COLO668 (cell line): ENCODE measurements around the gene HSF2BP.
"Not testable (repeated sequence)": the region's sequence is repeated elsewhere in the genome, so short reads cannot be mapped to it uniquely, and the experiment has no call there.

Experiments
- DNase-seq: peaks from one replicate; lab custom pipeline; 2025; ENCODE audit not compliant: unreplicated experiment; lab: John Stamatoyannopoulos, UW

HSF2BP gene

DNA sequence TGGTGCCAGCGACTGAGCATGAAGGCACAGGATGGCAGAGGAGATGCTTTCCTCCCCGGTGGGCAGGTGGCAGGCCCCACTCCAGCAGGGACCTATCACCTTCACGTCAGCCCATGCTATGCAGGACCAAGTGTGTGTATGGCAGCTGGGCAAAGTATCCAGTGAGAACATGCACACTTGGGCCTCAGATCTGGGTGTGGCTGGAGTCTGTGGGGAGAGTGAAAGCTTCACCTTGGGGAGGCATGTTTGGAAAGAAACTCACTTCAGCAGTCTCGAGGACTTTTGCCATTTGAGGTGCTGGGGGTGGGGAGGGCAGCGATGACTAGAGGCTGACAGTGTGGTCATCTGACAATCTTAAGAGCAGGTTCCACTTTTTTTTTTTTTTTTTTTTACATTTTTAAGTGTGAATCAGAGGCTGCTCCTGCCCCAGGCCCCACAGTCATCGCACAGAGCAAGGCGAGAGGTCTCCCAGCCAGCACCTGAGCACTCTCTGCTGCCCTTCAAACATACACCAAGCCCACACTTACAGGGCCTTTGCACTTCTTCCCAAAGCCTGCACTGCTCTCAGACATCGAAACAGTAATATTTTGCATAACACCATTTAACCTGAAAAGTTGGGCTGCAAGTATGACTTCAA, 136.7 kb downstream of the HSF2BP start:
- not testable (repeated sequence) for DNase-seq

DNA sequence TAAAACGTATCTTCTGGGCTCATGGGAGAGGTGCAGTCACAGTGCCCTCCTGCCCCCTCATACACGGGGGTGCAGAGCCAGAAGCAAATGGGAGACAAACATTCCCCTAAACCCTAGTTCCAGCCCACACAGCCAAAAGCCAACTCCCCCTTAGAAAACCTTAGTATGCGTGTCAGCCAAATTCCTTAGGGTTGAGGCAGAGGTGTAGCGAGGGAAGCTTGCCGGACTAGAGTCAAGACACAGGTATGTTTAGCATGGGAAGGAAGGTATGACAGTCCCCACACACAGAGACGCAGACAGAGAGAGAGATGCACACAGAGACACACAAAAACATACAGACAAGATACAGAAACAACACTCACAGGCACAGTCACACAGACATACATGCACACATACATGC, 141.6 kb downstream of the HSF2BP start:
- DNase-seq = not testable (repeated sequence)

DNA sequence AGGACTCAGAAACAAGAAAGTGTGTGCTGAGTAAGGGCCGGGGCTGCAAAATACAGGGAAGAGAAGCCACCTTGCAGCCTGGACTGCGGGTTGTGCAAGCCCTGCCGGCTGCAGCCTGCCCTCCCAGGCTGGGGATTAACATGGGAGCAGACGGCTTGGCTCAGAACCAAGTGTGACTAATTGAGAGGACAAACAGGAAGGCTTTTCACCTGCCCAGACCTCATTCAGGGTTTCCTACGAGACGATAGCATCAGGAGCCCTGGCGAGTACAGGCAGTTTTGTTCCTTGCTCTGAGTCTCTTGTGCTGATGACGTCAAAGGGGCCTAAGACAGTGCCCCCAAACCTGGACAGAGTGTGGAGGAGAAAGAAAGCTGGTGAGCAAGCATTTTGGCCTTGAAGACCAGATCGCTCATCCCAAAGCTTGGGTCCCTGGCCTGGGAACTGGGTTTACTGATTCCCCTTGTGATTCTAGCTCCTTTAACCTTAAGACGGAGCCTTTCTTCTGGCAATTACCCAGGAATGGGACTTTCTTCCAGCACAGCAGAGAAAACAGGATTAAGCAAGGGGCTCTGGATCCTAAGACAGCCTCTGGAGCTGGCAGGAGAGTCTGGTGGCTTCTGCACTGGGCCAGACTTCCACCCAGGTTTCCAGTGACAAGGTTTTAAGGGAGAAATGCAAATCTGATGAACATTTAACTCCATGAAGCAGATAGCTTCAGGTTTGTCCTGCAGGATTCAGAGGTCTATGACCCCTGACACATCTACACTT, 142.2 kb downstream of the HSF2BP start:
- not testable (repeated sequence) for DNase-seq

DNA sequence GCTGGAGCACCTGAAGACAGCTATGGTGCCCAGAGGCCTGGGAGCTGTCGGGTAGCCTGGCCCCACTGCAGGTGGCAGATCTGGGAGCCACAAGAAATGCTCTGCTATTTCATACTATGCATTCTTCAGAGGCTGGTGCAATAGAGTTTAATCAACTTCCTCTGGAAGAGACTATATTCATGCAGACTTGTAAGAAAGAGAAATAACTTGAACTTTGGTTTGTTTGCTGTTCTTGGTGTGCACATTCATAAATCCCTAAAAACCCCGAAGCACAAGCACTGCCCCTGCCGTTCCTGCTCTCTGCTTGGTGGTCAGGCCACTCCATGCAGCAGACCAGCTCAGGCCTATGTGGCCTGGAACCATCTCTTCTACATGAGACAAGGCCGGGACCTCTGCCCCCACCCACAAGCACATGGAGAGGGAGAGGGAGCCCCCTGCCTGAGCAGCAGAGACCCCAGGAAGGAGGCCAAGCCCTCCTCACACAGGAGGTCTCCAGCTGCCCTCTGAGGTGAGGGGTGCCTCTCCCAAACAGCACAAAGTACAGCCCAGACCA, 142.9 kb downstream of the HSF2BP start:
- DNase-seq = not testable (repeated sequence)

DNA sequence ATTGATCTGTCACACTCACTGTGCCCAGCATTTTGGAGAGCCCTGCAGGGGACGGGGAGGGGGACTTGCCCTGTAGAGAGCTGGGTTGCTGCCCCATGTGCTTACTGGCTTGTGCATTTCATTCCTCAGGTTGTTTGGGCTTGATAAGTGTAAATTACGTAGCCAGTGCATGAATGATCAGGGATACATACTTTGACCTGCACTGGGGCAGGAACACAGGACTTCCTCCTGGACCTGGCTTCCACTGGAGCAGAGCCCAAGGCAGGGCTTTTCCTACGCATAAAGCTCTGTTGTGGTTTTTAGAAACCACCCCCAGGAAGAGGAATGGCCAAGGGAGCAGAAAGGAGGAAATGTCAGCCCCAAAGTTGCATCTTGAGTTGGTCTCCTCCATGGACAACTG, 144.5 kb downstream of the HSF2BP start:
- DNase-seq = not testable (repeated sequence)

DNA sequence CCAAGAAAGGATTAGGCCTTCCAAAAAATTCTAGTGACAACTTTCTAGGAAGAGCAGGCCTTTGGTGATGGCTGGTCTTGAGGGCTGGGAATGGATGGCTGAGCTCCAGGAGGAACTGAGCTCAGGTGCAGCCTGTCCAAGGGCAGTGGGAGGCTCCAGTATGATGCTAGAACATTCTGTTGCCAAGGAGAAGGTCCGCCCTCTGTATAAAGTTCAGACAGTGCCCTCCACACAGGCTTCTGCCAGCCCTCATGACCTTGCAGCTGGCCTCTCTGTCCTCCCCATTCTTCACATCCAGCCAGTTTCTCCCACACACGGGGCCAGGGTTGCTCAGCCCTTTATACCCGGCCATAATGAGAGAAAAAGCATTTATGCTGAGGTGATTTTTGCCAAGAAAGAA, 146.3 kb downstream of the HSF2BP start:
- not testable (repeated sequence) for DNase-seq

DNA sequence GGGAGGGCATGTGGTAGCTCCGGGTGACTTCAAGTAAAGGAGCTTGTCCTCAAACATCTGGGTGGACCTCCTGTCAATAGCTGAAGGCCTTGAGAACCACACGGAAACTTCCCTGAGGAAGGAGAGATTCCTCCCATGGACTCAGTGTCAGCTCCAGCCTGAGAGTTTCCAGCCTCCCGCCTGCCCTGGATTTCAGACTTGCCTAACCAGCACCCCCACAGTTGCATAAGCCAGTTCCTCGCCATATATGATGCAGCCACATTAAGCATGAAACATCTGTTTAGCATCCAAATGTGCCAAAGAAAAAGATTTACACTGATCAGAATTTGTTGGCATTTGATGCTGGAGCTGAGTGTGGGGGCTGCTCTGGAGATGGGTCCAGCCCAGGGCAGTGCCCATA, 148.1 kb downstream of the HSF2BP start:
- not testable (repeated sequence) for DNase-seq

DNA sequence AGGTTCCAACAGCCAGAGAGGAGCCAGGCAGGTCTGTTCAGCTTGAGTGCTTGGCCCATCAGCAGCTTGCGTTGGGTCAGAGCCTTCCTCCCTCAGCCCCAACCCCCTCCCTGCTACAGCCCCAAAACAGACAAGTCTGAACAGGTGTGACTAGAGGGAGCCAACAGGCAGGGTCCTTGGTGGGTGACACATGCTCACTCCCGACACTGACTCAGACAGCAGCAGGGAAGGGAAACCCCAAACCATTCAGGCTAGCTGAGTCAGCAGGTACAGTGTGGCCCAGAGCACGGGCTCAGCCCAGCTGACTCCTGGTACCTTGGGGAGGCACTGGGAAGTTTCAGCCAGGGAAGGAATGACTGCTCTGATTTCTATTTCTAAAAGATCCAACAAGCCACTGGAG, 148.6 kb downstream of the HSF2BP start:
- not testable (repeated sequence) for DNase-seq

DNA sequence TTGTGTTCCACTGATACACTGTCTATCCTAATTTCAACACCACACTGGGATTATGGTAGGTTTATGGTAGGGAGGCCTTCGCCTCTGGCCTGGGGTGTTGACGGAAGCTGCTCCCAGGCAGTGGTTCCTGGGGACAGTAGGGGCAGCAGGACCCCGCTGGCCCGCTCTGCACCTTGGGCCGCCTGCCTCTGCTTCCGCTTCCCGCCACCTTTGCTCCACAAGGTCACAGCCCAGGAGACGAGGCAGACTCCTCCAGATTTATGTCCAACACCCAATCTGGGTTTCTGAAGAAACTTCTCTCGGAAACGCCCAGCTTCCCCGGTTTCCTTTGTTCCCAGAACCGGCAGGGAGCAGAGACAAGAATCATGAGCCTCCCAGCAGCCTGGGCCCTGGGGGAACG, 155.4 kb downstream of the HSF2BP start:
- not testable (repeated sequence) for DNase-seq

DNA sequence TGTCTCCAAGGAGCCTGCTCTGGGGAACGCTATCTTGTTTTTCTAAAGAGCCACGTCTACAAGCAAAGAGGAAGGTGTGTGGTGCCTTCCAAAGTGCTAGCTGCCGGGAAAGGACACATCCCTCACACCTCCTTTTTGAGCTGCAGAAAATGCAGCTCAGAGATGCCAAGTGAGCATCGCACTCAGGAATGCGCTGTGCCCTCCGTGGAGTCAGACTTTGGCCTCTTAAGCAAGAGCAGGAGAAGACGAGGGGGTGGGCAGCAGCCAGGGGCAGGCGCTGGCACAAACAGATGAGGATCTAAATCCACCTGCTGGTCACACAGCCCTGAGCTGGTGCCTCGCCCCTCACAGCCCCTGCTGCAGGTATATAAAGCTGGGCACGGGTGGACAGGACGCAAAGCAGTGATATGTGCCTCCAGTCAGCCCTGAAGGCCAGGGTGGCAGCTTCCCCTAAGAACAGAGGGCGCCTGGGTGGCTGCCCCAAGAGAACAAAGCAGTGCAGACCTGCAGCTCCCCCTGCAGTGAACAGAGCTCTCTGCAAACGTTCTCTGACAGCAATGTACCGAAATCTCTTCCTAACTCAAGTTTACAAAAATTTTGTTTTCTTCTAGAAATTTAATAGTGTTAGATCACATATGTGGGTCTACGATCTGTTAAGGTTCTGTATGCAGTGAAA, 156.1 kb downstream of the HSF2BP start:
- DNase-seq = not testable (repeated sequence)

DNA sequence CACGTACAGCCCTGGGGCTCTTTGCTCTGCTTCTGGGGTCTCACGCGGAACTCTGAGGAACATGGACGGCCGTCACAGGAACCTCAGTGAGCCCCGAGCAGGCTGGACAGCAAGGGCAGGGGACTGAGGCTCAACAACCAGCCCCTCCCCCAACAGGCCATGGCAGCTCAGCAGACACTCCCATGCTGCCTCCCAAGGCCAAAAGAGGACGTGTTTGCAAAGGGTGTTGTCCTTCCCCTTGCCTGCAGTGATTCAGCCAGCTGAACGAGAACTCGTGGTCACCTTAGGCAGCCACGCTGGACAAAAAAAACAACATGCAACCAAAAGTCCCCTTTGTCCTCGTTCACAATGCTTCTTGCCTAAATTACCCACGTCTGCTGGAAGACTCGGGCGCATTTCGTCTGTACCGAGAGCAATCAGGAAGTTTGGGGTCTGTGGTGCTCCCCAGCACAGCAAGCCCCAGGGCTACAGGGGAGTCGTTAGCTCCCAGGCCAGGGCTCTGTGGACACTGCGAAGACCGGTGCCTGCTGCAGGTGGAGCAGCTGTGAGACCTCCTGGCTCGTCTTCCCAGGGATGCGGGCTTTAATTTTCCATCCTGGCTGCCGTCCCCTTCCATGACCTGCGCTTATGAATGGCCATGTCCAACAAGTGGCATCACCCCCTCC, 156.7 kb downstream of the HSF2BP start:
- DNase-seq = not testable (repeated sequence)

DNA sequence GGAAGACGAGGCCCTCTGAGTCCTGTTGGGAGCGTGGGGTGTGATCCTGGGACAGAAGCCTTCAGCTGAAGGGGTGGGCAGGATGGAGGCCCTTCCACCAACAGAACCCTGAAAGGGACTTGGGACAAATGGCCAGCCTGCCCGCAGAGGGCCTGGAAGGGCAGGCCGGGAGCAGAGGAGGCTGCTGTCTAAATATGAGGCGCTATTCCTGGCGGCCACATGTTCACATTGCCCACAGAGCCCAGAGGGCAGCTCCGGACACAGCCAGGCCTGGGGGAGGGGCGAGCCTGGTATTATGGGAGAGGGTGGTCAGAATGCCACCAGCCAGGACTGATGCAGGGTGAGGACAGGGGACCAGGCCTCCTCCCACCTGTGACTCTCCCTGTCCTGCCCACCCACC, 160.4 kb downstream of the HSF2BP start:
- DNase-seq = not testable (repeated sequence)

DNA sequence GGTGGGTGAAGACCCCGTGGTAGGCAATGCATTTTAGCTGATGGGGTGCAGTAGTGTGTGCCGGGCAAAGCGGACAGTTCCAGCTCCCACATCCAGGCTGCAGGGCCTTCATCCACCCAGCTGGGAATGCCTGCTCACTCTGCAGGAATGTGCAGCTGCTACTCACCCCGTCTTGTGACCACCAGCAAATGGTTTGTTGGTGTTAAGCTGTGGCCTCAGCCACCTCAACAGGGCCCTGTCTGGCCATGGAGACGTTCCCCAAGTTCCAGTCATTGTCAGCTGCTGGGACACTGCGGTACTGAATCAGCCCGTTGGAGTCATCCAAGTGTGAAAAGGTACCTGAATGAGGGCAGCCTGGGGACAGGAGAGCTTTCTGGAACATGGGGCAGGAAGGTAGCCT, 161.2 kb downstream of the HSF2BP start:
- DNase-seq = not testable (repeated sequence)

DNA sequence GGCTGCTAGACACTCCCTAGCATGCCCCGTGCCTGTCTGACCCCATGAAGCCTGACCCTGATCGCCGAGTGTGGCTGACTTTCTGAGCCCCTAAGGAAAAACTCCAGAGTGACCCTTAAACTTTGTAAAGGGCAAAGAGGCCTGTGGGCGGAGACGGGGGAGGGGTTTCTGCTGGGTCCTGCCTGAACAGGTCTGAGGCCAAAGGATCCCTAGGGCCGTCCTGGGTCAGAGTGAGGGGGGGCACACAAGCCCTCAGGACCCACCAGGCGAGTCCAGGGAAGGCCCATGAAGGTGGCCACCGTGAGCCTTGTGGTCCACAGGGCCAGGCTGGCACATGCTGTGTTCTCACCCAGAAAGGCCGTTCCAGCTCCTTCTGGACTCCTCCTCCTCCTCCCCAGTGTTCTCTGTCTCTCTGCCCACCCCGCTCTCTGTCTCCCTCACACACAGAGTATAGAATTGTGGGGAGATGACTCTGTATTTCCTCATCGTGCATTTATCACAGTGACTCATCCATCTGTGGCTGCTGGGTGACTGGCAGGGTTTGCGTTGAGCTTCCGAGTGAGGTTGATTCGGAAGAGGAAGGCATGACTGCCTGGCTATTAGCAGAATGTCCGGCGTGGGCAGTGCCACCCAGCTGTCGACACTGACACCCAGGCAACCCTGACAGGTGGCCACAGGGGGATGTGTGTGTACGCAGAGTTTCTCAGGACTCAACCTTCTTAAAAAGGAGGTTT, 164.8 kb downstream of the HSF2BP start:
- DNase-seq = not testable (repeated sequence)

DNA sequence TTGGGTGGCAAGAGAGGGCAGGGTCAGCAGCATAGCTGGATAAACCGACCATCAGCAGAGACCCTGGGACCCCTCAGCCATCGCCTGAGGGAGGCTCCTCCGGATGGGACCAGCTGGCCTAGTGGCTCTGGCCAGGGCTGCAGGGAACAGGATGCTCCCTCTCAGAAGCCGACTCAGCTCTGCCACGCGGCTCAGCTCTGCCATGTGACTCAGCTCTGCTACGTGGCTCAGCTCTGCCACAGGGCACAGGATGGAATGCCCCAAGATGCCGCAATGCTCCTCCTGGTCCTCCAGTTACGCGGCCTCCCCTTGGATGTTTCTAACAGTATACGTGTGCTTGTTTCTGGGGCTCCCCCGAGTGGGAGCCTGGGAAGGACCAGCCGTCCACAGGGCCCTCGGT, 165.8 kb downstream of the HSF2BP start:
- not testable (repeated sequence) for DNase-seq

DNA sequence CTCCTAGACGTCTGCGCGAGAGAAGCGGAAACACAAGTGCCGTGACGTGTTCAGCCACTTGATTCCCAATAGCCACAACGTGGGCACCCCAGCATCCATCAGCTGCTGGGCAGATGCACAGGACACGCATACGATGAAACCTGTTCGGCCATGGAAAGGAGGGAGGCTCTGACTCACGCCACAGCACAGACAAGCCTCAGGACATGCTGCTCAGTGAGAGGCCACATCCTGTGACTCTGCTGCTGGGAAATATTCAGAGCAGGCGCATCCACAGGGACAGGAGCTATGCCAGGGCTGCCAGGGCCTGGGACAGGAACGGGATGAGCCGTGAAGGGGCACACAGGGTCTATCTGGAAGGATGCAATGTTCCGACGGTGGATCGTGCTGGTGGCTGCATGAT, 171.1 kb downstream of the HSF2BP start:
- DNase-seq = not testable (repeated sequence)

DNA sequence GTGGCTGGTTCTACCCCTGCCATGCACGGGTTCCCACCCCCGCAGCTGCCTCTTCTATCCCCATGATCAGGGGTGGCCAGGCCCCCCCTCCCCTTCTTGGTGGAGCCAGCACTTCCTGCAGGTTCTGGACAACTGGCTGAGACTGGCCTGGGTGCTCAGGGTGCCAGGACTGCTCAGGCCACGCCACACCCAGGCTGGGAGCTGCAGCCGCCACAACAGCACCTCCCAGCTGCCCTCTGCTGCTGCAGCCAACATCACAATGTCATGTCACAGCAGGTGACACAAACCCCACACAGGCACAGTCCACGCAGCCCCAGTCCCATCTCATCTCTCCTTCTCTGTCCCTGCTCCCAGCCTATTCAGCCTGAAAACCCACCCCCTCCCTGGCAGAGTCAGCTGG, 173.2 kb downstream of the HSF2BP start:
- DNase-seq = not testable (repeated sequence)

DNA sequence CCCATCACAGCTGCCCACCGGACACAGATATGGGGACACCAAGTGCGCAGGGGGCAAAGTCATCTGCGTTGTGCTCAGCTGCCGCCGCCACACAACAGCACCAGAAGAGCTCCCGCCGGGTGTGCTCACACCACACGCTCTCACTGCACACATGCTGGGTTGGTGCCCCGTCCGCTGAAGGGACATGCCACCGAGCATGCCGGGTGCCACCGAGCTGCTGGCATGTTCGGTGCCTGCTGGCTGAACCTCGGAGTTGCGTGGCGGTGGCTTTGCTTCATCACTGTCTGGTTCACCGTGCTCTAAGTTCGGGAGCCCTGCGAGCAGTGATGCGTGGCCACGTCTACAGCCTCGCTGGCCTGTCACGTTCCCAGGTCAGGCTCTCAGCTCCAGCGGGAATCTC, 174.3 kb downstream of the HSF2BP start:
- not testable (repeated sequence) for DNase-seq

DNA sequence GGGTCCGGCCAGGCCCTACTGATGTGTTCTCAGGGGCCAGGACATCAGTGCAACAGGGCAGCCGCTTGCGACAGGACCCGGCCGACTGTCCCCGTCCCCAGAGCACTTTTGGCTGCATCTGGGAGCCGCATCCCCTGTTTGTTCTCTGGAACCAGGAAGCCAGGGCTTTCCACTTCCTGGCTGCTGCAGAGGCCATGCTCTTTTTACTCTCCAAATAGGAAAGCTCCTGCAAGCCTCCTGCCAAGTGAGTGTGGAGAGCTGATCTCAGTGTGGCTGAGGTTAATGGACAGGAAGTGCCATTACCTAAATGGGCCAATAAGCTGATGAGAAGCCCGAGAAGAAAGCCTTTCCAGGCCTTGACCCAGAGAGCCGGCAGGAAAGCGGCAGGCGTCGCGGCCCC, 180.1 kb downstream of the HSF2BP start:
- DNase-seq = not testable (repeated sequence)
